ENCODE measurements around the gene CDKAL1.

The CDKAL1 gene

GRCh38 chr6:21164768-21165326 lies 630.6 kb downstream of the CDKAL1 start:
- TF ChIP-seq CTCF (IDR thresholded peaks at IDR 0.05; ENCODE audit: poor library complexity, severe bottlenecking): no peak
- no peak for ATAC-seq (ENCODE audit: low read depth)
- H3K27me3 ChIP-seq (ENCODE audit: insufficient read depth, poor library complexity, severe bottlenecking): no peaks in the 10 kb centered on the region
- no peaks in the 10 kb centered on the region for H3K36me3 ChIP-seq (ENCODE audit: low read depth)
- H3K27ac ChIP-seq (ENCODE audit: poor library complexity, severe bottlenecking): no peak overlapping the region
- no peak overlapping the region for H3K4me3 ChIP-seq (ENCODE audit: severe bottlenecking)
- H3K9me3 ChIP-seq (ENCODE audit: severe bottlenecking): no peaks in the 10 kb centered on the region
- no peak for DNase-seq (ENCODE audit: low spot score)
- no peaks in the 10 kb centered on the region for H3K4me1 ChIP-seq (ENCODE audit: insufficient read depth, poor library complexity, severe bottlenecking)

DNA sequence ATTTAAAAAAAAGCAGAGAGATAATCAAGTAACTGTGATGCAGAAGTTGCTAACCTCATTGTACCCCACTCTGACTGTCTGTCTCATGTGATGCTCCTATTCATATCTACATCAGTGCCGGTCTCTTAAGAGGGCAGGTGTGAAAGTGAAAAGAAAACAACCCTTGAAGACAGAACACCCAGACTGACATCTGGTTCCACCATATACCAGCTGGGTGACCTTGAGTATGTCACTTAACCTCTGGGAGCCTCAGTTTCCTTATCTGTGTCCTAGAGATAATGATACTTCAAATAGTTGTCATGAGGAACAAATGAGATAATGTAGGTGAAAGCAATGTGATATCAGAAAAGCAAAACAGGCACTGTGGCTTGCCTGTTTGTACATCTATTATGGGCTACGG lies 632.5 kb downstream of the CDKAL1 start:
- DNase-seq (ENCODE audit: low spot score) (no peak), ATAC-seq (ENCODE audit: low read depth) (no peak)
- Histone ChIP-seq H3K4me3 (ENCODE audit: severe bottlenecking) (no peak overlapping the region), H3K9me3 (ENCODE audit: severe bottlenecking) (no peaks in the 10 kb centered on the region), H3K27me3 (ENCODE audit: insufficient read depth, poor library complexity, severe bottlenecking) (no peaks in the 10 kb centered on the region), H3K27ac (ENCODE audit: poor library complexity, severe bottlenecking) (no peak overlapping the region), H3K4me1 (ENCODE audit: insufficient read depth, poor library complexity, severe bottlenecking) (no peaks in the 10 kb centered on the region), H3K36me3 (ENCODE audit: low read depth) (no peaks in the 10 kb centered on the region)
- TF ChIP-seq CTCF (IDR thresholded peaks at IDR 0.05; ENCODE audit: poor library complexity, severe bottlenecking): no peak

DNA sequence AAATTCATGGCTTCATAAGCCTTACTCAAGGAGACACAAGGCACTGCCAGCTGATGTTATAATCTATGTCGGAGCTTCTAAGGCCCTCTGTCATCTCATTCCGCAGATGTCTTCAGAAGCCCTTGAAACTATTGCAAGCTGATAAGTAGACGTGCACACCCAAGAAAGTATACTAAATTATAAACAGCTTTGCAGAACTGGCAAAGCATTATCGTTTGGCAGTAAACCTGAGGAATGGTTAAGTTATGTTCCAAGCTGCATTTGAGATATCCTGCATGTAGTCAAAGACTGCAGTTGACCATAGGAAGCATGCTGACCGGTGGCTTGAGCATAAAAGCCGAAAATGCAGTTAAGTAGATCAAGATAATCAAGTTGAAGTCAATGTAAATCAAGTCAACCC lies 633.5 kb downstream of the CDKAL1 start:
- Histone ChIP-seq H3K36me3 (ENCODE audit: low read depth) (no peaks in the 10 kb centered on the region), H3K27me3 (ENCODE audit: insufficient read depth, poor library complexity, severe bottlenecking) (no peaks in the 10 kb centered on the region), H3K27ac (ENCODE audit: poor library complexity, severe bottlenecking) (no peak overlapping the region), H3K4me1 (ENCODE audit: insufficient read depth, poor library complexity, severe bottlenecking) (no peaks in the 10 kb centered on the region), H3K9me3 (ENCODE audit: severe bottlenecking) (no peaks in the 10 kb centered on the region), H3K4me3 (ENCODE audit: severe bottlenecking) (no peak overlapping the region)
- TF ChIP-seq CTCF (IDR thresholded peaks at IDR 0.05; ENCODE audit: poor library complexity, severe bottlenecking): no peak
- no peak for ATAC-seq (ENCODE audit: low read depth)
- DNase-seq (ENCODE audit: low spot score): no peak

GRCh38 chr6:21171801-21172200 lies 637.5 kb downstream of the CDKAL1 start:
- no peak for TF ChIP-seq CTCF (IDR thresholded peaks at IDR 0.05; ENCODE audit: poor library complexity, severe bottlenecking)
- H3K9me3 ChIP-seq (ENCODE audit: severe bottlenecking): no peaks in the 10 kb centered on the region
- ATAC-seq (ENCODE audit: low read depth): no peak

DNA sequence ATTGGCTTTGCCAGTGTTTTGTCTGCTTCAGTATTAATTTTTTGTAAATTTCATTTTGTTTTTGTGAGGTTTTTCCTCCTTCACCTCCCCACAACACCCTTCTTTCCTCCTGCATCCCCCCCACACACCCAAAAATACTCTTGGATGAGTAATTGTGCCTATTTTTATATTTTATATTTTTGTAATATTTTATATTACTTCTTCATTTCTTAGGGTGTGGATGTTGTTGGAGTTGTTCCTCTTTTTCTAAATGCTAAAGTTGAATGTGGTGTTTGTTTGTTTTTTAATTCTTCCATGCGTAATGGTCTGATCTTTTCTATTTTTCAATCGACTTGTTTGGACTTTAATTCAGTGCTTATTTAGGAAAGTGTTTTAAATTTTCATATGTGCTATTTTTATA lies 638.8 kb downstream of the CDKAL1 start:
- TF ChIP-seq CTCF (IDR thresholded peaks at IDR 0.05; ENCODE audit: poor library complexity, severe bottlenecking): no peak
- Histone ChIP-seq H3K27me3 (ENCODE audit: insufficient read depth, poor library complexity, severe bottlenecking) (no peaks in the 10 kb centered on the region), H3K36me3 (ENCODE audit: low read depth) (no peaks in the 10 kb centered on the region), H3K27ac (ENCODE audit: poor library complexity, severe bottlenecking) (no peak overlapping the region), H3K4me3 (ENCODE audit: severe bottlenecking) (no peak overlapping the region), H3K4me1 (ENCODE audit: insufficient read depth, poor library complexity, severe bottlenecking) (no peaks in the 10 kb centered on the region), H3K9me3 (ENCODE audit: severe bottlenecking) (peaks cover 1% of the 10 kb centered on the region)
- DNase-seq (ENCODE audit: low spot score) (no peak), ATAC-seq (ENCODE audit: low read depth) (no peak)

More at GRCh38 chr6:21171801-21172200, 637.5 kb downstream of the CDKAL1 start:
- Histone ChIP-seq H3K27ac (ENCODE audit: poor library complexity, severe bottlenecking) (no peak overlapping the region), H3K4me1 (ENCODE audit: insufficient read depth, poor library complexity, severe bottlenecking) (no peaks in the 10 kb centered on the region), H3K4me3 (ENCODE audit: severe bottlenecking) (no peak overlapping the region), H3K27me3 (ENCODE audit: insufficient read depth, poor library complexity, severe bottlenecking) (no peaks in the 10 kb centered on the region), H3K36me3 (ENCODE audit: low read depth) (no peaks in the 10 kb centered on the region)
- no peak for DNase-seq (ENCODE audit: low spot score)
